SK-N-MC (cell line): ENCODE data around the gene RFC3.

ENCODE experiments used
- EZH2 ChIP-seq: fragments of 200-600 bp; sonication (generic); IDR thresholded peaks from one replicate; pipeline ENCODE4 v1.6.1; 2017; ENCODE audit warnings: antibody characterized with exemption
- POLR2AphosphoS5 ChIP-seq: IDR thresholded peaks from 2 replicates; pipeline ENCODE4 v1.6.1; 2012; ENCODE audit warnings: mild to moderate bottlenecking, low read depth, low read length, borderline replicate concordance

- no peak for TF ChIP-seq EZH2
- TF ChIP-seq POLR2AphosphoS5 = no peak
Measured at GRCh38 chr13:33868343-33868994, 50.5 kb downstream of the RFC3 start.
